CD4-positive, alpha-beta T cell treated with Interleukin-1 beta for 1 hour (primary cell): Measurements from ENCODE around the gene DDAH1.
"Not testable (repeated sequence)": the region's sequence is repeated elsewhere in the genome, so short reads cannot be mapped to it uniquely, and the experiment has no call there.

Experiments used
- DNase-seq, 2 donors: peaks; one replicate each; pipeline ENCODE4 v3.0.0-alpha.2; 2020 to 2022

DDAH1 gene

GRCh38 chr1:85465099-85465785 lies at the start of gene DDAH1:
Gene DDAH1 (minus strand): TSS chr1:85465159. CDS start chr1:85465045, 114 bp downstream.
- no peak for DNase-seq

GRCh38 chr1:85513998-85514397 lies 49.0 kb upstream of the DDAH1 start:
- not testable (repeated sequence) for DNase-seq

GRCh38 chr1:85504417-85504816 lies 39.5 kb upstream of the DDAH1 start:
- DNase-seq, result no peak

- DNase-seq, result no peak
Observed at GRCh38 chr1:85502625-85503083, 37.7 kb upstream of the DDAH1 start.

- no peak for DNase-seq
Observed at GRCh38 chr1:85502171-85502570, 37.2 kb upstream of the DDAH1 start.

GRCh38 chr1:85501355-85501898 lies 36.5 kb upstream of the DDAH1 start:
- no peak for DNase-seq

- no peak for DNase-seq
Observed at GRCh38 chr1:85496941-85497582, 32.1 kb upstream of the DDAH1 start.

GRCh38 chr1:85495556-85495955 lies 30.6 kb upstream of the DDAH1 start:
- DNase-seq, result no peak

GRCh38 chr1:85494904-85495266 lies 29.9 kb upstream of the DDAH1 start:
- no peak for DNase-seq

GRCh38 chr1:85494074-85494903 lies 29.3 kb upstream of the DDAH1 start:
- no peak for DNase-seq

GRCh38 chr1:85490270-85490985 lies 25.5 kb upstream of the DDAH1 start:
- no peak for DNase-seq

- DNase-seq, result no peak
Observed at GRCh38 chr1:85488126-85488525, 23.2 kb upstream of the DDAH1 start.

- no peak for DNase-seq
Observed at GRCh38 chr1:85485516-85485915, 20.6 kb upstream of the DDAH1 start.

GRCh38 chr1:85484716-85485115 lies 19.8 kb upstream of the DDAH1 start:
- DNase-seq, result no peak

GRCh38 chr1:85484264-85484663 lies 19.3 kb upstream of the DDAH1 start:
- no peak for DNase-seq

GRCh38 chr1:85481688-85482087 lies 16.7 kb upstream of the DDAH1 start:
- no peak for DNase-seq

GRCh38 chr1:85480566-85480965 lies 15.6 kb upstream of the DDAH1 start:
- no peak for DNase-seq

- DNase-seq, result no peak
Observed at GRCh38 chr1:85479491-85479890, 14.5 kb upstream of the DDAH1 start.

GRCh38 chr1:85478366-85478765 lies 13.4 kb upstream of the DDAH1 start:
- DNase-seq, result no peak

GRCh38 chr1:85475055-85475454 lies 10.1 kb upstream of the DDAH1 start:
- no peak for DNase-seq

- no peak for DNase-seq
Observed at GRCh38 chr1:85473390-85473789, 8.4 kb upstream of the DDAH1 start.

- DNase-seq, result no peak
Observed at GRCh38 chr1:85471558-85471957, 6.6 kb upstream of the DDAH1 start.

GRCh38 chr1:85470130-85470529 lies 5.2 kb upstream of the DDAH1 start:
- DNase-seq, result not testable (repeated sequence)
